Left ventricle myocardium superior (tissue), 1 donor: ENCODE results near the gene FAM168A. TPM values are rescaled to one million over a fixed set of nuclear protein-coding genes. Genes with fewer than 3 reads are reported as not detected.

Experiments used
- ATAC-seq: fragments of 200-7000 bp; cut with Tn5 transposase; one replicate; pipeline ENCODE4 v1.9.1; 2020; ENCODE audit warnings: mild to moderate bottlenecking, moderate library complexity
- DNase-seq: peaks from one replicate; pipeline ENCODE4 v3.0.0-alpha.2; 2020
- intact Hi-C: fragments of 100-400 bp; cut with micrococcal nuclease; formaldehyde crosslinking; loops from one replicate; pipeline ENCODE4 v1.11.0; 2022
- total RNA-seq: library from RNA; stranded (reverse); fragmentation: NEBNext Ultra II Directional; extraction: Animal tissue kit (Norgen Biotek cat#: 25700); gene quantifications from one replicate; pipeline ENCODE4 v1.2.1, GENCODE V29; 2021
- donor health status: DM: no; HTN: yes; CAD: no; lungs with severe emphysema.

FAM168A gene
- total RNA-seq, 1 donor from 2014 or later = 30.6 TPM

DNA sequence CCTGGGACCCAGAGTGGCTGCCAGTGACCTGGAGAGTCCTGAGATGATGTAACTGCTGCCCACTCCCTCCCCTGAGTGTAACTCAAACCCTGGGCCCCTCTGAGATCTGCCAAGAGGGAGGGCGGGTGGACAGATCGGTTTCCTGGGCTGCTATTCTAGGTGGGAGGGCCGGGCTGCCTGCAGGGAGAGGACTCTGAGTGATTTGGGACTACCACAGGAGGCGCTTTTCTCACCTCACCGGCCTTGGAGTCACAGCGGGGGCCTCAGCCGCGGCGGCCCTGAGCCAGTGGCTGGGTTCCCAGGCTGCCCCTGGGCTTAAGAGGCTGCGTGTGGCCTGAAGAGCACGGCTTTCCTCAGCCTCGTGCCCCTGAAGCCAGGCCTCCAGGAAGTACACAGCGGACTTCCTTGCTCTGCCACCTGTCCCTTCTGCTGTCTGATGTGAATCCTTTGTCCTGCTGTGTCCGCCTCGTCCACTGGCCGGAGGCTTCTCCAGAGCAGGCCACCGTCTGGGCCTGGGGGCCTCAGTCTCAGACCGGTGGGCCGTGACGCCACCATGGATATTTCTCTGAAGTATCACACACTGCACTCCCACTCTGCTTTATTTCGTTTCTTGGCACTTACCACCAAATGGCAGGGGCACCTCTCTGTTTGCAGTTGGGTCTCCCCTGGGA, 210.2 kb downstream of the FAM168A start:
- ATAC-seq (peak; percentile 19), DNase-seq (peak; percentile 36)
- intact Hi-C loops = no loop called here

DNA sequence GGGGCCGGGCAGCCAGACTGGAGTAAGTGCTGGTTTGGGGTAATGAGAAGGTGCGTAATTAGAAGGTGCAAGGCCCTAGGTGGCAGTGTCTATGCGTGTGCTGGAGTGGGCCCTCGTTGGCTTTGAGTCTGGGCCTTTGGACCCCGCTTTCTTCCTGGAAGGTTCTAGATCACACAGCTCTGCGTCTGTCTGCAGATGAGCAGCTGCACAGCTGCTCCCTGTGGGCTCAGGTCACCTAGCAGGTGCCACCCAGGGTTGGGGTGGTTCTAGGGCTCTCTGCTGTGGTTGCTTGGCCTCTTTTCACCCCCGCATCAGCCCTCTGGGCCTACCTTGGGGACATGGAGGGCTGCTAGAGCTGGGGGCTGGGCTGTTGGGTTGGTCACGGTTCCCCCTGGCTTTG, 211.4 kb downstream of the FAM168A start:
- no peak for ATAC-seq
- intact Hi-C loops = no loop called here
- no peak for DNase-seq

DNA sequence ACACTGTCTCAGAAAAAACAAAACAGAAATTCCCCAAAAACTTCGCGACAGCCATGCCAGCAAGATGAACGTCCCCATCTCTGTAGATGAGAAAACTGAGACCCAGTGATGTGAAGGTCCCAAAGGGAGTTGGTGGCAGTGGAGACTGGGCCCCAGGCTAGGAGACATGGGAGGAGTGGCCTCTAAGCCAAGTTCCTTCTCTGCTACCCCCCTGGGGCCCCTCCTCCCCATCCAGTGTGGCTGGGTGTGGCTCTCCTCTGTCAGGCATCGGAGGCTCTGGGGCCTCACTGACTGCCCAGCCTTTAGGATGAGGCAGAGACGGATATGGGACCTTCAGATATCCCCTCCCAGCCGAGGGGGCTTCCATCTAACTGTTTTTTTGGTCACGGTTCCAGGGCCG, 211.9 kb downstream of the FAM168A start:
- intact Hi-C loops = no loop called here
- DNase-seq (no peak), ATAC-seq (peak; percentile 40)

DNA sequence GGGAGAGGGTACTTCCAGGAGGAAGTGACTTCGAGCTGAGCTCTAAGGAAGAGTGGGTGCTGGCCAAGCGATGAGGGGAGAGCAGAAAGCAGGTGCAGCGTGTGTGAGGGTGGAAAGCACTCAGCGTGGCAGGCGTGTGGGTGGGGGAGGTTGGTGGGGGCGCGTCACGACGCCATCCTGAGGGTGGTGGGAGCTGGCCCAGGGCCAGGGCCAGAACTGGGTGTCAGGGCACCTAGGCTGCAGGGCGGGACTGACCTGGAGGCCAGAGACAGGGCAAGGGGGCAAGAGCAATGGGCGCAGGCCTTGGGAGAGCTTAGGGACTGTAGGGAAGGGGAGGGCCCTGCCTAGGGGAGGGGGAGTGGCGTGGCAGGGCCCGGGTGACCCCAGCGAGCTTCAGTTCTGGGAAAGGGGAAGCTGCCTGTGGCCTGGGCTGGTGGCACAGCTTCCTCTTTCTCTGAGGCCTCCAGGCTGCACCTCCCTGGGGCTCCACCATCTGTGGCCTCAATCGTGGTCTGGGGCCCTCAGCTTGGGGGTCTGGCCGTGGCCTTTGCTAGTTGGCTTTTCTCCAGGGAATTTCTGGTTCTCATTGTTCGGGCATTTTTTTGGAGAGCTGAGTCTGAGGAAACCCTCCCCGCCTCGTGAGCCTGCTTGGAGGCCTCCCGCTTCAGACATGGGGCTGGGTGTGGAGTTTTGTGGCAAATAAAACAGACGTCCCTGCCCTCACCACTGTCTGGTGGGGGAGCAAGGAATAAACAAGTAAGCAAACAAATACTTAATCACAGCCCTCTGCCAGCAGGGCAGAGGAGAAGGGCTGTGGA, 212.8 kb downstream of the FAM168A start:
- intact Hi-C loops = no loop called here
- peak; percentile 46 for ATAC-seq
- peak; percentile 76 for DNase-seq

DNA sequence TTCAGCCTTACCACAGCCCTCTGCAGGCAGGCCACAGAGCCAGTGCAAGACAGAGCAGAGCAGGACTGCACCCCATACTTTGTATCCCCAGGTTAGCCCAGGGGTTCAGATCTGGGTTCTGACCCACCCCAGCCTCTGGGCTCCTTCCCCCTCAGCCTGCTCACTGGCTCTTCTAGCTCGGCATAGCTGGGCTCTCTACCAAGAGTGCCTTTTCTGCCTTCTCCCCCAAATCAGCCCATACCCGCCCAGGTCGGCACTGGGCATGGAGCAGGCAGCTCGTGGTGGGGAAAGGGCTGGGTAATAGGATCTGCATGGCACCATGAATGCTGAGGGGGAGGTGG, 213.4 kb downstream of the FAM168A start:
- intact Hi-C loops = no loop called here
- DNase-seq (no peak), ATAC-seq (no peak)

DNA sequence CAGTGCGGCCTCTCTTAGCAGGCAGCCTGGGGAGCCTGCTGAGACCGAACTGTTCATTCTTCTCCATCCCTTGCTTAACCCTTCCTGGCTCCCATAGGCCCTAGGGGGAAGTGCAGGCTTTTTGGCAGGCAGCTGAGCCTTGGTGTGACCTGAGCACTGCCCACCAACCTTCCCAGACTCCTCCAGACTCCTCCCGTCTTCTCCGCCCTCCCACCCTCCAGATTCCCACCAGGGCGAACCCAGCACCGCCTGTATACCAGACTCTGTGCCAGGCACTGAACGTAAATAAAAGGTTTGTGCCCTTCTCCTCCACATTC, 213.8 kb downstream of the FAM168A start:
- intact Hi-C loops = no loop called here
- DNase-seq = no peak
- no peak for ATAC-seq

DNA sequence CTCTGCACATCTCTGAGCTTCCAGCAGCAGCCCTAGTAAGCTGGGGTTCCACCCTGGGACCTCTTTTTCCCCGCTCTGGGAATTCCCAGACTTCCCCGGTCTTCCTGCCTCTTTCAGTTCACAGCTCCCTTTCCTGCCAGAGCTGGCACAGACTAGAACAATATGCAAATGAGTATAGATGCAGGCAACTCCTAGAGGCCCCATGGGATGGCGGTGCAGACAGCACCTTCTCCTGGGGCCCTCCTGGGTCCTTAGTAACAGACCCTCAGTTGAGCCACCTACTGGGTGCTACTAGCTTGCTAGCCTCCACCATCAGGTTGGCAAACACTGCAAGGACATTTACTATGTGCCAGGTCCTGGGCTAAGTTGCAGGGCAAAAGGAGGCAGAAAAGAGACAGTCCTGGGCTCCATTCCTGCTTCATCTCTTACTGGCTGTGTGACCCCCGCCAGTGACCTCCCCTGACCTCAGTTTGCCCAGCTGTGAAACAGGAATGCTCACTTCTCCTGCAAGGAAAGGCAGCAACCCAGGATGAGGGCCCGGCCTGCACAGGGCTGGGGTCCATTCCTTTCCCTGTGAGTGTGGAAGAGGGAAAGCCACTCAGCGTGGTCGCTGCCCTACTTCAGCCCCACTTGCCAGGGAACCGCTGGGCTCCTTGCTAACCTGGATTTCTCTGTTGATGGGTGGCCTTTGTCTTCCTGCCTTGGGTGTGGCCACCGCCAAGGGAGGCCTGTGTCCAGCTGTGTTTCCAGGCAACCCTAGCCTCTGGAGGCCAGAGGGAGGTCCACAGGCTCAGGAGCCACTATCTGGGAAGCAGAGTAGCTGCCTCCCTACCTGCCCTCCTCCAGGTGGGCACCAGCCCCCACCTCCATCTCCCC, 214.4 kb downstream of the FAM168A start:
- DNase-seq (no peak), ATAC-seq (no peak)
- intact Hi-C loops = no loop called here

DNA sequence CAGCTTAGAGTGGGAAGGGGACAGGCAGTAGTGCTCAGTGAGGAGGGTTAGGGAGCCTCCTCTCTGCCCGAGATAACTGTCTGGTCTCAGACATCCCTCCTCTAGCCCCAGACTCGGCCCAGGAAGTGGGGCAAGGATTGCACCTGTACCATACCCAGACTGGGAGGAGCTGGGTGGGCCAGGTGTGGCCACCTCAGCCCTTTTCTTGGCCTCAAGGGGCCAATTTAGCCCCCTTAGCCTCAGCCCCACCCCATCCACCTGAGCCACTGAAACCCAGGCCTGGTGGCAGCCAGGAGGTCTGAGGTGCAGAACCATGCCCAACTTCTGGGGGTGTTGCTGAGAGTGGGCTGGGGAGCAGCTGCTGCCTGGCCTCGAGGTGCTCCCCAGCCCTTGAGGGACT, 215.2 kb downstream of the FAM168A start:
- intact Hi-C loops = no loop called here
- DNase-seq (no peak), ATAC-seq (no peak)

DNA sequence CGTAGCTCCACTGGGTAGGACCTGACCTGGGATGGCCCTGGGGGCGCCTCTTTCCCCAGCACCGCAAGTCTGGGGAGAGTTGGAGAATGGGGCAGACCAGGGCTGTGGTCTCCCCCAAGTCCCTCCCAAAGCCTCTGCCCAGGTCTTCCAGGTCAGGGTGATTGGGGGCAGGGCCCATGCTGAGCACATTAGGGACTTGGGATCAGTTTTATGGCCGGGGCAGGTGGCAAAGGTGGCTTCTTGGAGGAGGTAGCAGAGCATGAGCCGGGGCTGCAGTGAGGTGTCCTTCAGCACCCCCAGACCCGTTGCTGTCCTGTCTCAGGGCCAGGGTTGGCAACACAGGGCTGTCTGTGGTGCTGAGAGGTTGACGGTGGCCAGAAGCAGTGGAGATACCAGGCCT, 215.7 kb downstream of the FAM168A start:
- ATAC-seq (no peak), DNase-seq (no peak)
- intact Hi-C loops = no loop called here

DNA sequence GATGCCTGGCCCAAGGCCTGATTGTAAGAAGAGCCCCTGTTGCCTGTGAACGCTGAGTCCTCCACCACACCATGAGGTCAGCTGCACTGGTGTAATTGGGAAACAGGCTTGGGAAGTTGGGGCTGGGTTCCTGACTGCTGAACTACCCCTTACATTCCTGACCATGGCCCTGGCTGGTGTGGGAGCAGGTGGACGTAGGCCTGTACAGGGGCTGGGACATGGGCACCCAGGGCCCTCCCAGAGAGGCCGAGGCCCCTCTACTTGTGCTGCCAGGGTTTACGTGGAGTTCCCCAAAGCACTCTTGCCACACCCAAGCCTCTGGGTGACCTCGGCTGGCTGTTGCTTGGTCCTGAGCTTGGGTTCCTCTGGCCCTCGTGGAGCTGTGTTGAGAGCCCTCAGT, 216.3 kb downstream of the FAM168A start:
- ATAC-seq = no peak
- intact Hi-C loops = no loop called here
- no peak for DNase-seq

DNA sequence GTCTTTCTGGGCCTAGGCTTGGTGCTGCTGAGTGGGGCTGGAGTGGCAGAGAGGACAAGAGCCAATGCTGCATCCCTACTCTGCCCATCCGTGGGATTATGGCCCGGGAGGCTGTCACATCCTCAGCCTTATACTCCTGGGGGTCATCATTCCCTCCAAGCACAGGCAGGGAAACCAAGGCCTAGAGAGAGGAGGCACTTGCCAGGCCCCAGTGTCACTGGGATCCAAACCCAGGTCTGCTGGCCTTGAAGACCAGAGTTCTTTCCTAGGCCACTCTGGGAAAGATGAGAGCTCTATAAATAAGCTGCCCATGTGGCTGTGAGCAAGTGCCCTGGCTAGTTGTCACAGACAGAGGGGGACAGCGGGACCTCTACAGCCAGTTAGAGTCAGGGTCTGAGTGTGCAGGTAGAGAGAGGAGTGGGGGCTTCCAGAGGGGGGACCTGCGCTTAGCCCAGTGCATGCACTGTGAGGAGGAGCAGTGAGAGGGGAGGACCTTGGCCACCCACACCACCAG, 217.0 kb downstream of the FAM168A start:
- DNase-seq = no peak
- intact Hi-C loops = no loop called here
- peak; percentile 10 for ATAC-seq

DNA sequence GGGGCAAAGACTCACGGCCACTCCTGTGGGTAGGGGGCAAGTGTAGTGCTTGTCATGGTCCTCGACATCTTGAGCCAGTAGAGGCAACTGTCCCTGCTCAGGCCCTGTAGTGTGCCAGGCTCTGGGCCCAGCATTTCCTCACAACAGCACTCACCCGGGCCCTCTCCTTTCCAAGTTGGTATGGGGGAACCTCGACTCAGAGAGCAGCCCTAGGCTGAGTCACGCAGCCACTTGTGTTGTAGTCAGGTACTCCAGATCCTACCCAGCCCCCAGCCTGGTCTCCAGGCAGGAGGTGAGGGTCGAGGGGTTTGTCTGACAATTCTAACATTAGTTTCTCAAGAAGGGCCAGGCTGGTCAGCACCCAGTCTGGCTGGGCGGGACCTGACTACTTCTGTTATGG, 217.6 kb downstream of the FAM168A start:
- intact Hi-C loops = no loop called here
- ATAC-seq (no peak), DNase-seq (no peak)

DNA sequence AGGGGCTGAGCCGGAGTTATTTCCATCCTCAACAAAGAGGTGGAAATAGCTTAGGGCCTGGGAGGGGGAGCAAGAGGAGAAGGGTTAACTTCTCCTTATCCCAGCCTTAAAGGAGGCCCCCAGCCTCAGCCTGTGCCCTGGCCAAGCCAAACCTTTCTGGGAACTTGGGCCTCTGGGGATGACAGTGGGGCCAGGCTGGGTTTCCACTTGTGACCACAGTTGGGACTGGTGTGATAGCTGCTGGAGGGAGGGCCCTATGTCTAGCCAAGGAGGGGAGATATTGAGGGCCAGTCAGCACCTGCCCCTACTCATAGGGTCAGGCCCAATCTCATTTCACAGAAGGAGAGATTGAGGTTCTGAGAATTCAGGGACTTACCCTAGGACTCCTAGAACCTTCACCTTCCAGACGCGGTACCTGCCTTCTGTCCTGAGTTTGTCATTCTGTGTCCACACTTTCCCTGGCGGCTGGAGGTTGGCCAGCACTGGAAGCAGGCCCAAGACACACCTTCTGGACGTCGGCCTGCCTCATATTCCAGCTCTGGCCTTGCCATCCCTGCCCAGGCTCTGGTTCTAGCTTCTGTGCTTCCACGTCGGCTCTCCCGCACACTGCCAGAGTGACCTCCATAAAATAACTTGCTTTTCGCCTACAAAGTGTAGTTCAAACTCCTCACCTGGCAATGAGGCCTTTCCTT, 218.6 kb downstream of the FAM168A start:
- intact Hi-C loops = no loop called here
- DNase-seq = peak; percentile 71
- ATAC-seq = peak; percentile 8

DNA sequence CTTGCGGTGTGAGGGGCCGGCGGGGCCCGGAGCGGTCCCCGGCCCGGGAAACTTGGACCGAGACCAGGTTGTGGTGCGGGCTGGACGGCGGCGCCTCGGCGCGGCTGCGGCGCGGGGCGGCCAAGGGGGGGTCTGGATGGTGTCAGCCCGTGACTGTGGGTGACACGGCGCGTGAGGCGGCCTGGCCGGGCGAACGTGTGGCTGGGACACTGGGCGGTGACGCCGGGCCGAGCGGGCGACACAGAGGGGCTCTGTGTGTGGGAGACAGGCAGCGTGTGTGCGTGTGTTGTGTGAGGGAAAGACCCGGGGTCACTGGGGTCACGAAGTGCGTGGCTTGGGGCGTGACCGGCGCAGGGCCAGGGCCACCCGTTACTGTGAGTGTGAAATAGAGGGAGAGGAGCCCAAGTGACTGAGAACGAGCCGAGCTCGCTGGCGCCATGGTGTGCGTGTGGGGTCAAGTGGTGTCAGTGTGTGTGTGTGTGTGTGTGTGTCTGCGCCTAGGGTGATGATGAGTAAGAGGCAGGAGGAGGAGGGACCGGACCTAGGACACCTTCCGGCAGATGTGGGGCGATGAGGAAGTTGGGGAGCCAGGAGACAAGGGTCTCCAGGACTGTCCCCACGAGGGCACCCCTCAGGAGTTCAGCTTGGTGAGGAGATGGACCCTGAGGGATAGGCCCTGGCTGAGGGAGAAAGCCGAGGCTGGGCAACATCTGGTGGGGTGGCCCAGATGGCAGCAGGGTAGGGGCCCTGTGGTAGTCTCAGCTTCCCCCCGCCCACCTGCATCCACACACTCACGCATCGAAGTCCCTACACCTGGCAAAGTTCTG, 220.9 kb downstream of the FAM168A start:
- DNase-seq (peak; percentile 59), ATAC-seq (peak; percentile 3)
- intact Hi-C loops = no loop called here

DNA sequence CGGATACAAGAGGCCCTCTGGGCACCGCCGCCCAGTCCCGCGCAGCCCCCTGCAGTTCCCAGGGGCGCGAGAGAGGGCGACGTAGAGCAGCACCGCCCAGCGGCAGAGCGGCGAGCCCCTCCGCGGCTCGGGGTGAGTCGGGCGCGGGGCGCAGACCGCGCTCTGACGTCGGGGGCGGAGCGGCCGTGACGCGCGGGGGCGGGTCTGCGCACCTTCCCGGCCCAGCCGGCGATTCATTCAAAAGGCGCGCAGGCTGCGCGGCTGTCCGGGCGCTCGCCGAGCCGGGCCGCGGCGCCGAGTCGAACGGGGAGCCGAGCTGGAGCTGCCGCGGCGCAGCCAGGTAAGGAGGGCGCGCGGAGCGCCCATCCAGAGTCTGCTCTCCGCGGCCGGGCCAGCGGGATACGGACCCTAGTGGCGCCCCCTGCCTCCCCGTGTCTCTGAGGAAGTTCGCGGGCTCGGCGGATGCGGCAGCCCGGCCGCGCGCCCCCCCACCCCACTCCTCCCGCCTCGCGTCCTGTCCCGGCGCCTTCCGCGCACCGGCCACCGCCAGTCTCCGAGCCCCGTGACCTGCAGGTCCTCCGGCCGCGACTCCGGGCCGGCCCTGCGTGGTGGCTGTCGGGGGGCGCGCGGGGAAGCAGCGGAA, 221.6 kb downstream of the FAM168A start, which contains the start of gene RELT:
Gene RELT (plus strand): TSS at position 240 of the 643 bp plus-strand sequence. CDS start 12,738 bp downstream, outside the sequence.
- ATAC-seq = peak; percentile 91
- DNase-seq = peak; percentile 95
- intact Hi-C loops = no loop called here

DNA sequence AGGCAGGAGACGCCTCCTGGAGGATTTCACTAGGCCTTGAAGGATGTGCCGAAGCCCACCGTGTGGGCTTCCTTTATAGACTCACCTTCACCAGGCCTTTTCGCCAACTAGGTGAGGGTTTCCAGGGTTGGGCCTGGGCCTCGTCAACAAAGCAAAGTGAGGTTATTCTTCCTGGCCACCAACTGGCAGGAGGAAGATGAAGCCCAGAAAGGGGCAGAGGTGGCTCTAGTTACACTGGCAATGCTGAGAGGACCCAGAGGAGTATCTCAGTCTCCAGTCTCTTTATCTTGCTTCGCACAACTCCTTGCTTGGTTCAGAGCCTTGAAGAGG, 222.1 kb downstream of the FAM168A start:
- ATAC-seq (no peak), DNase-seq (no peak)
- intact Hi-C loops = no loop called here

DNA sequence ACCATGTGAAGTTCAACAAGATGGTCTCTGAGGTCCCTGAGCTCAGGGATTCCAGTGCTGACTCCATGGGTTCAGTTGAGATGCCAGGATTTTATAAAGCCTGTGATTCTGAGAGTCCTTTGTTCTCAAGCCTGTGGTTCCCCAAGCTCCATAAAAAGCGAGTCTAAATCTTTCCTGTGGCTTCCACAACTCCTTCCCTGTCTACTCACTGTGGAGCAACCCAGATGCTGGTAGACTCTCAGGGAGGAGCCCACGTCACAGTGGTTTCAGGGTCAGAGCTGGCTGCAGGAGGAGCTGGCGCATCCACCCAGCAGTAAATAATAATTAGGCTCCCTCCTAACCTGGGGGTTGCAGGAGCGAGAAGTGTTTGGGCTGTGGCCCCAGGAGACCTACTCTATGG, 223.8 kb downstream of the FAM168A start:
- intact Hi-C loops = no loop called here
- no peak for ATAC-seq

DNA sequence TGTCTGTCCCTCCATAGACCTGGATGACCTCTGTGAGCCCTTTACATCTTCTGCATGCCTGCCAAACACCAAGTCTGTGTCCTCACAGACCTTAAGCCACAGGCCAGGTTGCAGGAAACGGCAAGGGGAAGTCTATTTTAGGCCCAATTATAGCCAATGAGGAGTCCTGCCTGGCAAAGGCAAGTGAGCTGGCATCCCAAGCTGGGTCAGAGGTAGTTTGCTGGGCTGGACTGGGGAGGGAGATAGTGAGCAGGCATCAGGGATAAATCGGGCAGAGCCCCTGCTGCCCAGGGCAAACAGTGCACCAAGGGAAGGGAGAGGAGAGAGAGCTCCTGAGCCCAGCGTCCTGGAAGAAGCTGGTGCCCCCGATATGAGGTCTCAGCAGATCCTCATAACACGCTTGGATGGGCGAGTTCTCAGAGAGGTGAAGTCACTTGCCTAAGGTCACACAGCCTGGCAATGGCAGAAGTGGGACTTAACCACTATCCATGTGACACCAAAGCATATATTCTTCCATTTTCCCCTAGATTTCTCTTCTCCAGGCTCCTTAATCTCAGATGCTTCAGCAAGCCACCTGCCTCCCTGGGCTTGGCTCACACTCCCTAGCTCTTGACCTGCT, 225.4 kb downstream of the FAM168A start:
- DNase-seq (no peak), ATAC-seq (peak; percentile 15)

More for the DNA sequence above, 223.8 kb downstream of the FAM168A start:
- DNase-seq = no peak

More for the DNA sequence above, 225.4 kb downstream of the FAM168A start:
- intact Hi-C loops = no loop called here
